Ammon's horn (tissue), 1 donor: ENCODE measurements around the gene C1QTNF9.
"Not testable (repeated sequence)": the region's sequence is repeated elsewhere in the genome, so short reads cannot be mapped to it uniquely, and the experiment has no call there.

Source experiments
- DNase-seq: peaks from one replicate; pipeline ENCODE4 v3.0.0-alpha.2; 2016; ENCODE audit warnings: low spot score

C1QTNF9 gene

GRCh38 chr13:24282256-24282655 is 27.1 kb upstream of the C1QTNF9 start:
- no peak for DNase-seq

GRCh38 chr13:24284889-24285565 is 24.4 kb upstream of the C1QTNF9 start:
- no peak for DNase-seq

- DNase-seq: no peak
These were observed 22.8 kb upstream of the C1QTNF9 start for GRCh38 chr13:24286624-24287023.

- DNase-seq: no peak
These were observed 21.6 kb upstream of the C1QTNF9 start for GRCh38 chr13:24287748-24288287.

GRCh38 chr13:24288870-24289269 is 20.5 kb upstream of the C1QTNF9 start:
- DNase-seq: no peak

- DNase-seq: no peak
These were observed 19.0 kb upstream of the C1QTNF9 start for GRCh38 chr13:24290280-24290932.

GRCh38 chr13:24292481-24292880 is 16.9 kb upstream of the C1QTNF9 start:
- no peak for DNase-seq

- DNase-seq: no peak
These were observed 15.6 kb upstream of the C1QTNF9 start for GRCh38 chr13:24293746-24294145.

- DNase-seq: no peak
These were observed 9.8 kb upstream of the C1QTNF9 start for GRCh38 chr13:24299488-24300114.

- DNase-seq: no peak
These were observed 7.9 kb upstream of the C1QTNF9 start for GRCh38 chr13:24301434-24301833.

- DNase-seq: no peak
These were observed 7.5 kb upstream of the C1QTNF9 start for GRCh38 chr13:24301911-24302310.

GRCh38 chr13:24304620-24305019 is 4.8 kb upstream of the C1QTNF9 start:
- no peak for DNase-seq

- no peak for DNase-seq
These were observed 2.7 kb upstream of the C1QTNF9 start for GRCh38 chr13:24306632-24307031.

- DNase-seq: no peak
These were observed 1.9 kb upstream of the C1QTNF9 start for GRCh38 chr13:24307211-24308067.

- DNase-seq: no peak
These were observed 1.3 kb upstream of the C1QTNF9 start for GRCh38 chr13:24308068-24308445.

GRCh38 chr13:24308488-24309020 is 826 bp upstream of the C1QTNF9 start:
- no peak for DNase-seq

GRCh38 chr13:24313439-24313838 is 4.1 kb downstream of the C1QTNF9 start:
- no peak for DNase-seq

- DNase-seq: not testable (repeated sequence)
These were observed 8.5 kb downstream of the C1QTNF9 start for GRCh38 chr13:24317835-24318234.

GRCh38 chr13:24318878-24319277 is 9.5 kb downstream of the C1QTNF9 start:
- not testable (repeated sequence) for DNase-seq

GRCh38 chr13:24319641-24320040 is 10.3 kb downstream of the C1QTNF9 start:
- not testable (repeated sequence) for DNase-seq

GRCh38 chr13:24321416-24321815 is 12.0 kb downstream of the C1QTNF9 start:
- DNase-seq: not testable (repeated sequence)

- DNase-seq: not testable (repeated sequence)
These were observed 13.1 kb downstream of the C1QTNF9 start for GRCh38 chr13:24322470-24322869.
